Measurements from ENCODE around the gene TLE4.

GRCh38 chr9:79637177-79637925, 65.6 kb downstream of the TLE4 start:
- no peak for TF ChIP-seq CTCF (conservative IDR thresholded peaks at IDR 0.05)
- TF ChIP-seq ZFX (IDR thresholded peaks at IDR 0.05), result no peak

Data from C4-2B (cell line).